ENCODE measurements around the gene ZNF789.

DNA sequence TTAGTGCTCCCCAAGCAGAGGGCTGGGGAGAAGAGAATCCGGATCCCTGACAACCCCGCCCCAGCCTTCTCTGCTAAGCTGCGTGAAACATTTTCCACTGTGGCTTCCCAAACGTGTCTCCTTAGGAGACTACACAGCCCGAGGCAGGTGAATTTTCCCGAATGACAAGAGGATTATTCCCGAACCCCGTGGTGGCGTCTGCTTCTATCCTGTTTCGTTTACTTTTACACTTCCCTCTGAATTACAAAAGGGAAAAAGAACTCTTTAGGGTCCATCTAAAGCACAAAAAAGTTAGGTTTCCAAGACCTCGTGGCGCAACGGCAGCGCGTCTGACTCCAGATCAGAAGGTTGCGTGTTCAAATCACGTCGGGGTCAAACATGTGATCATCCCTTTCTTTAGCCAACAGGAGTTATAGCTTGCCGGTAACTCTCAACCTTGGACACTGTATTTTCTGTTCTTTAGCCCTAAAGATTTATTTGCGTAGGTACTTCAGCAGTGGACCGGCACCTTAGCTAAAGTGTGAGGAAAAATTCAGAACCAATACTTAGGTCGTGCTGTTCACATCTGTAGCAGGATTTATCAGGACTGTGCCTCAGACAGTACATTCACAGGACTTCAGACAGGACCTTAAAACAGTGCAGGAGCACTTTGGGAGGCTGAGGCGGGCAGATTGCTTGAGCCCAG lies 3.2 kb upstream of the ZNF789 start:
- no peak for TF ChIP-seq POLR2A (IDR thresholded peaks at IDR 0.05)
- TF ChIP-seq, protein P1, sequence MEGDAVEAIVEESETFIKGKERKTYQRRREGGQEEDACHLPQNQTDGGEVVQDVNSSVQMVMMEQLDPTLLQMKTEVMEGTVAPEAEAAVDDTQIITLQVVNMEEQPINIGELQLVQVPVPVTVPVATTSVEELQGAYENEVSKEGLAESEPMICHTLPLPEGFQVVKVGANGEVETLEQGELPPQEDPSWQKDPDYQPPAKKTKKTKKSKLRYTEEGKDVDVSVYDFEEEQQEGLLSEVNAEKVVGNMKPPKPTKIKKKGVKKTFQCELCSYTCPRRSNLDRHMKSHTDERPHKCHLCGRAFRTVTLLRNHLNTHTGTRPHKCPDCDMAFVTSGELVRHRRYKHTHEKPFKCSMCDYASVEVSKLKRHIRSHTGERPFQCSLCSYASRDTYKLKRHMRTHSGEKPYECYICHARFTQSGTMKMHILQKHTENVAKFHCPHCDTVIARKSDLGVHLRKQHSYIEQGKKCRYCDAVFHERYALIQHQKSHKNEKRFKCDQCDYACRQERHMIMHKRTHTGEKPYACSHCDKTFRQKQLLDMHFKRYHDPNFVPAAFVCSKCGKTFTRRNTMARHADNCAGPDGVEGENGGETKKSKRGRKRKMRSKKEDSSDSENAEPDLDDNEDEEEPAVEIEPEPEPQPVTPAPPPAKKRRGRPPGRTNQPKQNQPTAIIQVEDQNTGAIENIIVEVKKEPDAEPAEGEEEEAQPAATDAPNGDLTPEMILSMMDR (IDR thresholded peaks at IDR 0.05), result no peak

Data from testis (tissue), 2 donors.